Right lobe of liver (tissue), 6 donors: ENCODE data around the gene TYW3. TPM values are rescaled to one million over a fixed set of nuclear protein-coding genes. Genes with fewer than 3 reads are reported as not detected.
A peak's percentile ranks its signal among the peaks of the same experiment; 100 is the strongest.
"Not testable (repeated sequence)": the region's sequence is repeated elsewhere in the genome, so short reads cannot be mapped to it uniquely, and the experiment has no call there.

Source experiments
- ATAC-seq, 4 donors: fragments of 200-7000 bp; cut with Tn5 transposase; one replicate each; pipeline ENCODE4 v1.9.1; 2020; ENCODE audit warnings: mild to moderate bottlenecking in 4 of 4, moderate library complexity in 4 of 4
- DNase-seq, 3 donors: peaks; one replicate each; pipeline ENCODE4 v3.0.0-alpha.2; 2020
- H3K27ac ChIP-seq, 3 donors: fragments of 200-600 bp; one replicate each; pipeline ENCODE4 v1.8.0; 2022
- H3K27me3 ChIP-seq, 2 donors: fragments of 200-600 bp; one replicate each; pipeline ENCODE4 v1.8.0; 2022
- H3K36me3 ChIP-seq, 4 donors: fragments of 200-600 bp; sonication (generic) in 1 of 4; one replicate each; pipeline versions ENCODE4 v1.5.1 to v1.8.0; 2017 to 2022; ENCODE audit warnings: control low read depth in 1 of 4
- H3K4me1 ChIP-seq, 4 donors: fragments of 200-600 bp; sonication (generic) in 1 of 4; one replicate each; pipeline versions ENCODE4 v1.5.1 to v1.8.0; 2017 to 2022; ENCODE audit warnings: control low read depth in 1 of 4
- H3K4me3 ChIP-seq, 3 donors: fragments of 200-600 bp; one replicate each; pipeline ENCODE4 v1.8.0; 2022
- H3K9me3 ChIP-seq, 4 donors: fragments of 200-600 bp; sonication (generic) in 1 of 4; one replicate each; pipeline versions ENCODE4 v1.5.1 to v1.8.0; 2017 to 2022; ENCODE audit warnings: control low read depth in 1 of 4
- CTCF ChIP-seq, 4 donors: fragments of 200-600 bp in 3 of 4; fragments of 450-650 bp in 1 of 4; IDR thresholded peaks; one replicate each; pipeline versions ENCODE4 v1.5.1 to v1.8.0; 2016 to 2022; ENCODE audit warnings: antibody characterized with exemption in 4 of 4, mild to moderate bottlenecking in 2 of 4
- POLR2A ChIP-seq: fragments of 450-650 bp; IDR thresholded peaks from one replicate; pipeline ENCODE4 v1.6.1; 2017; ENCODE audit warnings: antibody characterized with exemption, mild to moderate bottlenecking
- WGBS: methylation state at CpG from one replicate; pipeline ENCODE4 v1.1.6; 2018; ENCODE audit warnings: low coverage, low lambda C conversion rate; ENCODE audit not compliant: insufficient coverage; ENCODE audit errors: missing lambda C conversion rate; 5-methylcytosine and 5-hydroxymethylcytosine counted together
- intact Hi-C, 2 donors: fragments of 100-400 bp; cut with DNase I; formaldehyde crosslinking; loops; one replicate each; pipeline versions ENCODE4 v1.11.2 to v1.14.1; 2022
- total RNA-seq, 6 experiments: library from RNA; depleted of rRNA in 2 of 6; stranded (reverse); fragments of >200 nt in 2 of 6; fragmentation: NEBNext Ultra II Directional in 3 of 6; extraction: Animal tissue kit (Norgen Biotek cat#: 25700) in 3 of 6; gene quantifications; one replicate each; pipeline versions ENCODE4 v1.1.0 to v1.2.4, GENCODE V29; 2016 to 2023
- donor health status: DM: no; HTN: yes; CAD: no.
- donor health status: DM: no; HTN: no; CAD: no.
- donor health status: DM: no; HTN: no; CAD: no.
- donor health status: DM: no; HTN: yes; CAD: no.
- donor health status: DM: no; HTN: yes; CAD: no.

The TYW3 gene
- total RNA-seq, 6 experiments from 2014 or later = 7.4 to 10.8 (median 8.5) TPM

- H3K36me3 ChIP-seq = peaks cover 0 to 25% (median 11%) of the 10 kb centered on the region in 4 donors
- no peaks in the 10 kb centered on the region for H3K9me3 ChIP-seq
- no peaks in the 10 kb centered on the region for H3K27me3 ChIP-seq
- intact Hi-C loops = no loop called here
- DNase-seq (no peak), ATAC-seq (no peak)
- no peak overlapping the region for H3K4me3 ChIP-seq
- no peak overlapping the region for H3K27ac ChIP-seq
- TF ChIP-seq CTCF (IDR thresholded peaks at IDR 0.05) = no peak
- TF ChIP-seq POLR2A = no peak
- H3K4me1 ChIP-seq = no peaks in the 10 kb centered on the region
These were observed 22.5 kb downstream of the TYW3 start for GRCh38 chr1:74755475-74755874.

GRCh38 chr1:74756650-74757049 is 23.7 kb downstream of the TYW3 start:
- H3K4me1 ChIP-seq, H3K9me3 ChIP-seq, intact Hi-C loops, H3K4me3 ChIP-seq, H3K27ac ChIP-seq, ATAC-seq, DNase-seq, H3K27me3 ChIP-seq: not testable (repeated sequence)
- H3K36me3 ChIP-seq = peaks cover 0 to 25% (median 8%) of the 10 kb centered on the region in 4 donors
- 80% methylated on average over 2 of the region's 2 CpGs for WGBS

GRCh38 chr1:74763807-74764206 is 30.9 kb downstream of the TYW3 start:
- TF ChIP-seq POLR2A (no peak), CTCF (IDR thresholded peaks at IDR 0.05) (no peak)
- 77% methylated on average over 4 of the region's 4 CpGs for WGBS
- ATAC-seq = no peak
- H3K27ac ChIP-seq = no peak overlapping the region
- no peaks in the 10 kb centered on the region for H3K9me3 ChIP-seq
- no peaks in the 10 kb centered on the region for H3K4me1 ChIP-seq
- intact Hi-C loops = no loop called here
- DNase-seq = no peak
- H3K4me3 ChIP-seq = no peak overlapping the region
- H3K27me3 ChIP-seq = no peaks in the 10 kb centered on the region
- peaks cover 0 to 13% (median 4%) of the 10 kb centered on the region in 4 donors for H3K36me3 ChIP-seq

- WGBS = 83% methylated on average over 2 of the region's 2 CpGs
- peaks cover 0 to 13% (median 4%) of the 10 kb centered on the region in 4 donors for H3K36me3 ChIP-seq
- TF ChIP-seq CTCF (IDR thresholded peaks at IDR 0.05) (no peak), POLR2A (no peak)
- H3K27me3 ChIP-seq = no peaks in the 10 kb centered on the region
- no peaks in the 10 kb centered on the region for H3K9me3 ChIP-seq
- DNase-seq = no peak
- intact Hi-C loops = loop anchor here in 1 of 2 donors (5.0 kb wide), 1 partner anchor 436 kb away; no protein-coding TSS in a partner anchor
- no peak overlapping the region for H3K4me3 ChIP-seq
- no peak overlapping the region for H3K27ac ChIP-seq
- ATAC-seq = no peak
- H3K4me1 ChIP-seq = no peaks in the 10 kb centered on the region
These were observed 33.6 kb downstream of the TYW3 start for GRCh38 chr1:74766579-74766978.

GRCh38 chr1:74767490-74767889 is 34.5 kb downstream of the TYW3 start:
- TF ChIP-seq POLR2A = no peak
- peak in 3 of 4 donors; percentile 23 to 39 (median 33) for TF ChIP-seq CTCF (IDR thresholded peaks at IDR 0.05)
- no peaks in the 10 kb centered on the region for H3K4me1 ChIP-seq
- H3K27ac ChIP-seq = no peak overlapping the region
- intact Hi-C loops = loop anchor here in 1 of 2 donors (5.0 kb wide), 1 partner anchor 435 kb away; no protein-coding TSS in a partner anchor
- H3K27me3 ChIP-seq = no peaks in the 10 kb centered on the region
- ATAC-seq (peak; percentile 41 to 59 (median 50)), DNase-seq (no peak)
- H3K9me3 ChIP-seq = no peaks in the 10 kb centered on the region
- H3K4me3 ChIP-seq = no peak overlapping the region
- peaks cover 0 to 13% (median 2%) of the 10 kb centered on the region in 4 donors for H3K36me3 ChIP-seq
- 76% methylated on average over 3 of the region's 3 CpGs for WGBS
